IPS-15b (cell line): ENCODE results near the gene FAM187B.

Experiments used
- H3K27me3 ChIP-seq: one replicate; pipeline ENCODE4 v1.6.1; 2013; ENCODE audit warnings: low read length; ENCODE audit not compliant: control insufficient read depth, insufficient read depth
- H3K36me3 ChIP-seq: one replicate; pipeline ENCODE4 v1.6.1; 2013; ENCODE audit warnings: low read length; ENCODE audit not compliant: control insufficient read depth, insufficient read depth
- H3K4me1 ChIP-seq: one replicate; pipeline ENCODE4 v1.6.1; 2013; ENCODE audit warnings: mild to moderate bottlenecking, low read length; ENCODE audit not compliant: control insufficient read depth, insufficient read depth
- H3K4me3 ChIP-seq: one replicate; pipeline ENCODE4 v1.5.1; 2013; ENCODE audit warnings: low read depth, low read length
- H3K9ac ChIP-seq: one replicate; pipeline ENCODE4 v1.6.1; 2013; ENCODE audit warnings: low read depth, mild to moderate bottlenecking, low read length
- H3K9me3 ChIP-seq: one replicate; pipeline ENCODE4 v1.6.1; 2013; ENCODE audit warnings: mild to moderate bottlenecking, low read length; ENCODE audit not compliant: control insufficient read depth, insufficient read depth

FAM187B gene

DNA sequence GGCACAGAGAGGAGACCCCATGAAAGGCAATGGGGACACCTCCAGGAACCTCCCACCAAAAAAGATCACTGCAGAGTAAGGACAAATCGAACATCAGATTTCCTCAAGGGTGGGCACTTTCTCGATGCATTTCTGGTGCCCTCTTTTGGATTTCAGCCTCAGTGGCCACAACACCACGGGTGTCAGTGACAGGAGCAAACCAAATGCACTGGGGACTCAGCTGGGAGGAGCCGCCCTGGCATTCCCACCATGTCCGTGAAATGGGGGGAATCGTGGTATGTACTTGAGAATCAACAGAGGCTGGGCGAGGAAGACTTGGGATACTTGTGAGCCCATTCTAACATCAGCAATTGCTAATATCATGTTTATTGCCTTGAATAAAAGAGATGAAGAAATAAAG is 16.3 kb downstream of the FAM187B start:
- no peaks in the 10 kb centered on the region for H3K36me3 ChIP-seq
- H3K4me3 ChIP-seq = no peak overlapping the region
- no peak overlapping the region for H3K9ac ChIP-seq
- H3K27me3 ChIP-seq = no peaks in the 10 kb centered on the region
- H3K4me1 ChIP-seq = no peaks in the 10 kb centered on the region
- H3K9me3 ChIP-seq = no peaks in the 10 kb centered on the region

- Histone ChIP-seq H3K27me3 (no peaks in the 10 kb centered on the region), H3K4me3 (no peak overlapping the region), H3K36me3 (no peaks in the 10 kb centered on the region), H3K9ac (no peak overlapping the region), H3K4me1 (no peaks in the 10 kb centered on the region), H3K9me3 (no peaks in the 10 kb centered on the region)
Observed at GRCh38 chr19:35211545-35212230, 16.9 kb downstream of the FAM187B start.

DNA sequence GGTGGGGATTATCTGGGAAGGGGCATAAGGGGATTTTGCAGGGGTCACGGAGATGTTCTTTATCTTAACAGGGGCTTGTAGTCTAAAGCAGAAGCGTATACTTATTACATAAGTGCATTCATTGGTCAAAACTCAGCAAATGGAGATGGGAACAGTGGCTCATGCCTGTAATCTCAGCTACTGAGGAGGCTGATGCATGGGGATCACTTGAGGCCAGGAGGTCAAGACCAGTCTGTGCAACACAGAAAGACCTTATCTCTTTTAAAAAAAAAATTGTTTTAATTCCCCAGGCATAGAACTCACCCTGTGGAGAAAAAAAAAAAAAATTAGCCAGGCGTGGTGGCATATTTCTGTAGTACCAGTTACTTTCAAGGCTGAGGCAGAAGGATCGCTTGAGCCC is 18.9 kb downstream of the FAM187B start:
- no peaks in the 10 kb centered on the region for H3K9me3 ChIP-seq
- no peaks in the 10 kb centered on the region for H3K36me3 ChIP-seq
- peaks cover 11% of the 10 kb centered on the region for H3K4me1 ChIP-seq
- H3K27me3 ChIP-seq = no peaks in the 10 kb centered on the region
- H3K9ac ChIP-seq = no peak overlapping the region
- no peak overlapping the region for H3K4me3 ChIP-seq

DNA sequence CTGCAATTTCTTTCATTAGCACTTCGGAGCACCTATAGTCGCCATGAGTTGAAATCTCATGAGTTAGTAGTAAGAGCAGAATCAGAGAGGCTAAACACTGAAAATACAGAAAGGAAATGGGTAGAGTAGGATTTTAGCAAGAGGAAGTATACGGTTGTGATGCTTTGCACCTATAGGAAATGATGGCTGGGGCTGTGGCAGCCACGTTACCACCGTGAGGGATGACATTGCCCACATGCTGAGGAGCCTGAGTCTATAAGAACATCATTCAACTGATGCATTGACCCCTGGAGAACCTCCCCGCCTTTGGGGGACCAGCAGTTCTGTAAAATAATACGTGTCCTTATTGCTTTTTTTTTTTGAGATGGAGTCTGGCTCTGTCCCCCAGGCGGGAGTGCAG is 20.4 kb downstream of the FAM187B start:
- no peak overlapping the region for H3K4me3 ChIP-seq
- H3K36me3 ChIP-seq = no peaks in the 10 kb centered on the region
- peaks cover 21% of the 10 kb centered on the region for H3K4me1 ChIP-seq
- no peak overlapping the region for H3K9ac ChIP-seq
- H3K9me3 ChIP-seq = no peaks in the 10 kb centered on the region
- H3K27me3 ChIP-seq = no peaks in the 10 kb centered on the region

DNA sequence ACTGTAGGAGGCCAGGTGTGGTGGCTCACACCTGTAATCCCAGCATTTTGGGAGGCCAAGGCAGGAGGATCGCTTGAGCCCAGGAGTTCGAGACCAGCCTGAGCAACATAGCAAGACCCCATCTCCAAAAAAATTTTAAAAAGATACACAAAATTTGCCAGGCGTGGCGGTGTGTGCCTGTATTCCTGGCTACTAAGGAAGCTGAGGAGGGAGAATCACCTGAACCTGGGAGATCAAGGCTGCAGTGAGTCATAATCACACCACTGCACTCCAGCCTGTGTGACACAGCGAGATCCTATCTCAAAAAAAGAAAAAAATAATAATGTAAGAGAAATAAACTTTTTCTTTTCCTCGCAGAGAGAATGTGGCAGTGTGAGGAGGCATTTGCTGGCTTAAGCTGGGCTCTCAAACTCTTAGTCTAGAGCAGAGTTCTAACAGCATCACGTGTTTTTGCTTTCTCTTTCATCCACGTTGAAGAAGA is 21.1 kb downstream of the FAM187B start:
- H3K27me3 ChIP-seq = no peaks in the 10 kb centered on the region
- no peak overlapping the region for H3K9ac ChIP-seq
- peaks cover 28% of the 10 kb centered on the region for H3K4me1 ChIP-seq
- no peaks in the 10 kb centered on the region for H3K9me3 ChIP-seq
- no peak overlapping the region for H3K4me3 ChIP-seq
- H3K36me3 ChIP-seq = no peaks in the 10 kb centered on the region

- Histone ChIP-seq H3K4me1 (peaks cover 29% of the 10 kb centered on the region), H3K27me3 (no peaks in the 10 kb centered on the region), H3K4me3 (no peak overlapping the region), H3K9ac (no peak overlapping the region), H3K36me3 (no peaks in the 10 kb centered on the region), H3K9me3 (no peaks in the 10 kb centered on the region)
Observed at GRCh38 chr19:35206855-35207254, 21.7 kb downstream of the FAM187B start.

- Histone ChIP-seq H3K27me3 (no peaks in the 10 kb centered on the region), H3K4me3 (no peak overlapping the region), H3K9me3 (no peaks in the 10 kb centered on the region), H3K36me3 (no peaks in the 10 kb centered on the region), H3K9ac (no peak overlapping the region), H3K4me1 (peaks cover 29% of the 10 kb centered on the region)
Observed at GRCh38 chr19:35206379-35206778, 22.2 kb downstream of the FAM187B start.

DNA sequence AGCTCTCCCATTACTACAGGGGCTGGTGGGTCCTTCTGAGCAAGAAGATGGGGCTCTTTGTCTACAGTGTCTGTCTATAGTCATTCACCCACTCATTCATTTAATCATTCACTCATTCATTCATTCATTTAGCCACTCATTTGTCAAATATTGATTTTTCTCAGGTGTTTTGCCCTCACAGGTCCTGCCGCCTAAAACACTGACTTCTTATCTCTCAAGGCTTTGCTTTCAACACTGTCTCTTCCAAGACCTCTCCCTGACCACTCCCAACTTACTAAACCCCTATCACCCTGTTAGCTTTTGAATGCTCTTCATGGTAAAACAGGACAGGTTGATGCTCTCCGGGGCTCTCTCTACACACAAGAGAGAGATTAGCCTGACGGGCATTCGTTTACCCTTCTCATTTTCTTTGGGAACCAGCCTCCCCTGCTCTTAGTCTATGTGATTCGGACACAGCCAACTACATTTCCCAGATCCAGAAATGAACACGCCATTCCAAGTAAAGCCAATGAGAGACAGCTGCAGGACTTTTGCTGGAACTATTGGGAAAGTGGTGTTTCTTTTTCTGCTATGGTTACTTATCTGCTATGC is 22.7 kb downstream of the FAM187B start:
- peak overlapping the region; percentile 26 for H3K9ac ChIP-seq
- H3K36me3 ChIP-seq = no peaks in the 10 kb centered on the region
- no peak overlapping the region for H3K4me3 ChIP-seq
- H3K9me3 ChIP-seq = no peaks in the 10 kb centered on the region
- peaks cover 31% of the 10 kb centered on the region for H3K4me1 ChIP-seq
- H3K27me3 ChIP-seq = no peaks in the 10 kb centered on the region

GRCh38 chr19:35204799-35205732 is 23.5 kb downstream of the FAM187B start:
- no peaks in the 10 kb centered on the region for H3K36me3 ChIP-seq
- H3K9me3 ChIP-seq = no peaks in the 10 kb centered on the region
- peak overlapping the region; percentile 26 for H3K9ac ChIP-seq
- no peak overlapping the region for H3K4me3 ChIP-seq
- peaks cover 31% of the 10 kb centered on the region for H3K4me1 ChIP-seq
- H3K27me3 ChIP-seq = no peaks in the 10 kb centered on the region

GRCh38 chr19:35202722-35203688 is 25.5 kb downstream of the FAM187B start:
- H3K4me3 ChIP-seq = peak overlapping the region; percentile 30
- no peaks in the 10 kb centered on the region for H3K9me3 ChIP-seq
- no peaks in the 10 kb centered on the region for H3K27me3 ChIP-seq
- peak overlapping the region; percentile 41 for H3K9ac ChIP-seq
- no peaks in the 10 kb centered on the region for H3K36me3 ChIP-seq
- H3K4me1 ChIP-seq = peaks cover 39% of the 10 kb centered on the region

- Histone ChIP-seq H3K36me3 (no peaks in the 10 kb centered on the region), H3K27me3 (no peaks in the 10 kb centered on the region), H3K4me3 (no peak overlapping the region), H3K9ac (no peak overlapping the region), H3K4me1 (peaks cover 28% of the 10 kb centered on the region), H3K9me3 (no peaks in the 10 kb centered on the region)
Observed at GRCh38 chr19:35199481-35199880, 29.1 kb downstream of the FAM187B start.
